HG02610 (cell line): ENCODE data around the gene RBMX2.

Source experiments
- ATAC-seq: cut with Tn5 transposase; IDR thresholded peaks from one replicate; pipeline ENCODE4 v1.9.1; 2021; ENCODE audit warnings: mild to moderate bottlenecking, moderate library complexity; ENCODE audit not compliant: unreplicated experiment

RBMX2 gene

GRCh38 chrX:130444641-130445336 lies 43.0 kb downstream of the RBMX2 start:
- no peak for ATAC-seq

GRCh38 chrX:130446974-130447373 lies 45.2 kb downstream of the RBMX2 start:
- no peak for ATAC-seq
